Natural killer cell (primary cell): ENCODE results near the gene BRINP2. TPM values are rescaled to one million over a fixed set of nuclear protein-coding genes. Genes with fewer than 3 reads are reported as not detected.
"Not testable (repeated sequence)": the region's sequence is repeated elsewhere in the genome, so short reads cannot be mapped to it uniquely, and the experiment has no call there.

ENCODE experiments used
- ATAC-seq, 3 donors: fragments of 150-1000 bp in 2 of 3; fragments of 200-7000 bp in 1 of 3; cut with Tn5 transposase; 1 replicate in 1 of 3; 2 replicates in 2 of 3; pipeline ENCODE4 v1.10.0; 2021; ENCODE audit warnings: mild to moderate bottlenecking in 2 of 3, moderate library complexity in 2 of 3
- DNase-seq, 2 donors: peaks; one replicate each; pipeline versions ENCODE4 v3.0.0 to v3.0.0-alpha.2; 2013 to 2021; ENCODE audit warnings: mixed read lengths in 1 of 2
- H3K27ac ChIP-seq: one replicate; pipeline ENCODE4 v1.5.1; 2013; ENCODE audit warnings: mild to moderate bottlenecking, low read length
- H3K27me3 ChIP-seq: one replicate; pipeline ENCODE4 v1.6.1; 2013; ENCODE audit warnings: low read length; ENCODE audit not compliant: control insufficient read depth, insufficient read depth
- H3K36me3 ChIP-seq: one replicate; pipeline ENCODE4 v1.6.1; 2013; ENCODE audit warnings: low read length; ENCODE audit not compliant: control insufficient read depth, insufficient read depth
- H3K4me1 ChIP-seq: one replicate; pipeline ENCODE4 v1.6.1; 2013; ENCODE audit warnings: low read length; ENCODE audit not compliant: control insufficient read depth, insufficient read depth
- H3K4me3 ChIP-seq: one replicate; pipeline ENCODE4 v1.5.1; 2013; ENCODE audit warnings: low read length
- H3K9me3 ChIP-seq: one replicate; pipeline ENCODE4 v1.6.1; 2013; ENCODE audit warnings: low read length; ENCODE audit not compliant: control insufficient read depth, insufficient read depth
- H3K27ac Mint-ChIP-seq, 2 donors: one replicate each; pipeline ENCODE4 v1.8.0; 2022; ENCODE audit warnings: mild to moderate bottlenecking in 2 of 2, mixed read lengths in 2 of 2, moderate library complexity in 1 of 2
- H3K27me3 Mint-ChIP-seq, 2 donors: one replicate each; pipeline ENCODE4 v1.8.0; 2022; ENCODE audit warnings: low read depth in 2 of 2, mixed read lengths in 2 of 2
- H3K36me3 Mint-ChIP-seq: one replicate; pipeline ENCODE4 v1.8.0; 2022; ENCODE audit warnings: mixed read lengths
- H3K4me1 Mint-ChIP-seq, 2 donors: one replicate each; pipeline ENCODE4 v1.8.0; 2022; ENCODE audit warnings: mixed read lengths in 2 of 2
- H3K4me3 Mint-ChIP-seq: one replicate; pipeline ENCODE4 v1.8.0; 2022; ENCODE audit warnings: mild to moderate bottlenecking, moderate library complexity, mixed read lengths
- H3K9me3 Mint-ChIP-seq, 2 donors: one replicate each; pipeline ENCODE4 v1.8.0; 2022; ENCODE audit warnings: mixed read lengths in 2 of 2
- WGBS: methylation state at CpG from one replicate; pipeline ENCODE4 v1.1.7; 2013; ENCODE audit warnings: missing lambda C conversion rate; ENCODE audit not compliant: insufficient coverage; 5-methylcytosine and 5-hydroxymethylcytosine counted together
- intact Hi-C: fragments of 100-400 bp; cut with micrococcal nuclease; formaldehyde crosslinking; loops from one replicate; pipeline ENCODE4 v1.14.2; 2022
- total RNA-seq, 4 donors: library from RNA; stranded (reverse); fragments of 120-200 nt in 1 of 4; gene quantifications; one replicate each; pipeline versions ENCODE4 v1.2.3 to v1.2.4, GENCODE V29; 2013 to 2022
- TF ChIP-seq, protein P1 (sequence below): fragments of 200-600 bp; IDR thresholded peaks from one replicate; pipeline ENCODE4 v1.8.0; 2022; ENCODE audit warnings: antibody characterized with exemption

BRINP2 gene
- total RNA-seq, 3 donors from 2014 or later (not counting 1 experiment from before 2014, with no cell fraction given): not detected

- TF ChIP-seq, protein P1, sequence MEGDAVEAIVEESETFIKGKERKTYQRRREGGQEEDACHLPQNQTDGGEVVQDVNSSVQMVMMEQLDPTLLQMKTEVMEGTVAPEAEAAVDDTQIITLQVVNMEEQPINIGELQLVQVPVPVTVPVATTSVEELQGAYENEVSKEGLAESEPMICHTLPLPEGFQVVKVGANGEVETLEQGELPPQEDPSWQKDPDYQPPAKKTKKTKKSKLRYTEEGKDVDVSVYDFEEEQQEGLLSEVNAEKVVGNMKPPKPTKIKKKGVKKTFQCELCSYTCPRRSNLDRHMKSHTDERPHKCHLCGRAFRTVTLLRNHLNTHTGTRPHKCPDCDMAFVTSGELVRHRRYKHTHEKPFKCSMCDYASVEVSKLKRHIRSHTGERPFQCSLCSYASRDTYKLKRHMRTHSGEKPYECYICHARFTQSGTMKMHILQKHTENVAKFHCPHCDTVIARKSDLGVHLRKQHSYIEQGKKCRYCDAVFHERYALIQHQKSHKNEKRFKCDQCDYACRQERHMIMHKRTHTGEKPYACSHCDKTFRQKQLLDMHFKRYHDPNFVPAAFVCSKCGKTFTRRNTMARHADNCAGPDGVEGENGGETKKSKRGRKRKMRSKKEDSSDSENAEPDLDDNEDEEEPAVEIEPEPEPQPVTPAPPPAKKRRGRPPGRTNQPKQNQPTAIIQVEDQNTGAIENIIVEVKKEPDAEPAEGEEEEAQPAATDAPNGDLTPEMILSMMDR: no peak
- Histone ChIP-seq H3K4me3 (no peak overlapping the region), H3K36me3 (no peaks in the 10 kb centered on the region), H3K27me3 (no peaks in the 10 kb centered on the region), H3K4me1 (no peaks in the 10 kb centered on the region), H3K9me3 (no peaks in the 10 kb centered on the region), H3K27ac (no peak overlapping the region)
- Mint-ChIP-seq H3K27ac (no peak overlapping the region), H3K4me3 (no peak overlapping the region), H3K27me3 (no peaks in the 10 kb centered on the region), H3K9me3 (peaks cover 2 to 10% of the 10 kb centered on the region in 2 donors), H3K4me1 (no peaks in the 10 kb centered on the region), H3K36me3 (no peaks in the 10 kb centered on the region)
- intact Hi-C loops: no loop called here
- WGBS: 80% methylated on average over 2 of the region's 2 CpGs
- DNase-seq (no peak), ATAC-seq (no peak)
These were observed 140.8 kb downstream of the BRINP2 start for GRCh38 chr1:177311586-177311985.

DNA sequence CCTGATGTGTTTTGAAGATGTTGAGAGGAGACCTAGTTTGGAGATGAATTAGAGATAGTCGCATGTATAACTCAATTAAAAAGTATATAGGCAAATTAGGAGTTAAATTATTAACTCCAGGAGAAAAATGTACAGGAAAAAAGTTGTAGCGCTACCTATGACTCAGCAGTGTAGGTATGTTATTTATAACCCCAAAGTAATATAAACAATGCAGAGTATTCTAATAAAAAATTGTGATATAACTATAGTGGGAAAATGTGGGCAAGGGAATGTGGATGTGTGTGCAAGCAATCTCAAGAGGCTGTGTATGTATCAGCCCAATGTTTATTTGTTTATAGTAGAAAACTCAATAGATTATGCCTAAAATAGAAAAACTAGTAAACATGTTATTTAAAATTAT lies 144.5 kb downstream of the BRINP2 start:
- intact Hi-C loops: no loop called here
- H3K4me1 Mint-ChIP-seq: no peaks in the 10 kb centered on the region
- H3K9me3 ChIP-seq: no peaks in the 10 kb centered on the region
- no peaks in the 10 kb centered on the region for H3K4me1 ChIP-seq
- no peaks in the 10 kb centered on the region for H3K27me3 ChIP-seq
- no peaks in the 10 kb centered on the region for H3K36me3 Mint-ChIP-seq
- H3K36me3 ChIP-seq: no peaks in the 10 kb centered on the region
- WGBS: no CpG with 5 or more reads among the region's 2 CpGs
- H3K4me3 Mint-ChIP-seq: no peak overlapping the region
- TF ChIP-seq, protein P1: no peak
- H3K27me3 Mint-ChIP-seq: no peaks in the 10 kb centered on the region
- H3K27ac ChIP-seq: no peak overlapping the region
- H3K9me3 Mint-ChIP-seq: peaks cover 12 to 14% of the 10 kb centered on the region in 2 donors
- no peak overlapping the region for H3K4me3 ChIP-seq
- no peak for ATAC-seq
- no peak for DNase-seq
- H3K27ac Mint-ChIP-seq: no peak overlapping the region

DNA sequence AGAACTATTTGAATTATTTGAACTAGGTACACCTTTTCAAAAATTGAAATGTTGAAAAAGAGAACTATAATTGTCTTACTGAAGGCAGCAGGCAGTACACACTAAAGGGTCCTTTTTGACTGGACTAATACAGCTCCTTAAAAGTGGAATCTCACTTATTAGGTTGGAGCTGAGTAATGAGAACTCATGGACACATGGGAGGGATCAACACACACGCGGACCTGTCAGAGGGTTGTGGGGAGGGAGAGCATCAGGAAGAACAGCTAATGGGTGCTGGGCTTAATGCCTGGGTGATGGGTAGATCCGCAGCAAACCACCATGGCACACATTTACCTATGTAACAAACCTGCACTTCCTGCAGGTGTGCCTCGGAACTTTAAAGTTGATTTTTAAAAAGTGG lies 145.0 kb downstream of the BRINP2 start:
- intact Hi-C loops: no loop called here
- Histone ChIP-seq H3K27ac (no peak overlapping the region), H3K36me3 (no peaks in the 10 kb centered on the region), H3K4me3 (no peak overlapping the region), H3K4me1 (no peaks in the 10 kb centered on the region), H3K27me3 (no peaks in the 10 kb centered on the region), H3K9me3 (no peaks in the 10 kb centered on the region)
- Mint-ChIP-seq H3K4me1 (no peaks in the 10 kb centered on the region), H3K27ac (no peak overlapping the region), H3K36me3 (no peaks in the 10 kb centered on the region), H3K4me3 (no peak overlapping the region), H3K9me3 (peaks cover 12 to 16% of the 10 kb centered on the region in 2 donors), H3K27me3 (no peaks in the 10 kb centered on the region)
- 92% methylated on average over 3 of the region's 4 CpGs for WGBS
- ATAC-seq (no peak), DNase-seq (no peak)
- TF ChIP-seq, protein P1: no peak

DNA sequence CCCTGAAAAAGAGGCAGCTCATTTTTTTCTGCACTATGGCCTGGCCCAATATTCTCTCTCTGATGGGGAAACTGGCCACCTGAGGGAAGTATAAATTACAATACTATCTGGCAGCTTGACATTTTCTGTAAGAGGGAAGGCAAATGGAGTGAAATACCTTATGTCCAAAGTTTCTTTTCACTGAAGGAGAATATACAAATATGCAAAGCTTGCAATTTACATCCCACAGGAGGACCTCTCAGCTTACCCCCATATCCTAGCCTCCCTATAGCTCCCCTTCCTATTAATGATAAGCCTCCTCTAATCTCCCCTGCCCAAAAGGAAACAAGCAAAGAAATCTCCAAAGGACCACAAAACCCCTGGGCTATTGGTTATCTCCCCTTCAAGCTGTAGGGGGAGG lies 150.7 kb downstream of the BRINP2 start:
- H3K4me3 Mint-ChIP-seq, intact Hi-C loops, H3K9me3 ChIP-seq, H3K4me3 ChIP-seq, DNase-seq, ATAC-seq, H3K36me3 ChIP-seq, H3K27me3 ChIP-seq, H3K27me3 Mint-ChIP-seq, H3K27ac ChIP-seq, H3K27ac Mint-ChIP-seq, H3K36me3 Mint-ChIP-seq, H3K4me1 ChIP-seq, H3K4me1 Mint-ChIP-seq: not testable (repeated sequence)
- H3K9me3 Mint-ChIP-seq: peaks cover 12 to 17% of the 10 kb centered on the region in 2 donors
